Measurements from ENCODE around the gene SLC7A5.
"Not testable (repeated sequence)": the region's sequence is repeated elsewhere in the genome, so short reads cannot be mapped to it uniquely, and the experiment has no call there.

SLC7A5 gene

DNA sequence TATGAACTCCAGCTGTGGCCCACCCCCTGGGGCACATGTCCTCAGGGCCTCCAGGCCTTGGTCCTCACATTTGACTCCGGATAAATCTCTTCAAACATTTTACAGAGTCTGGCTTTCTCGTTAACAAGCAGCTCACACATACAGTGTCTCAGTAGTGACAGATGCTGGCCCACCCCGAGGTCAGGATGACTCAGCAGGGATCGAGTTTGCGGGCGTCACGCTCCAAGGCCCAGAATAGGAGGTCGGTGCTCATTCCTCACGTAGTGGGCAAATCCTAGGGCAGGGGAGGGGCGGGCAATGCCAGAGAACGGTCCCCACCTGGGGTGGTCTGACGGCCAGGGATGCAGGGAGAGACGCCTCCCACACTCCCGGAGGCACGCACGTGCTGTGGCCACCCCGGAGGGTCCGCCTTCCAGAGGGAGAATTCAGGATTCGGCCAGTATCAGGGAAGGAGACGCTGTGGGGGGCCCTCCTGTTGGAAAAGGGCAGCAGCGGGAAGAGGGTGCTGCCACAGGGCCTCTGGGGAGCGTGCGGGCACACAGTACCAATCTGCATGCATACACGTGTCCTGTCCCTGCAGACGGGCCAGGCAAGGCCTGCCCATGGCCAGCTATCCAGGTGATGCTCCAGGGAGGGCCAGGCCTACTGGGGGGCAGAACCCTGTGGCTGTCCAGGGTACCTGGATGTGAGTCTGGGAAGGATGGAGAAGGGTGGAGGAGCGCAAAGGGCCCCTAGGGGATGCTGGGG lies 8.6 kb downstream of the SLC7A5 start:
- no peak for DNase-seq

GRCh38 chr16:87858151-87858993 lies 10.9 kb downstream of the SLC7A5 start:
- not testable (repeated sequence) for DNase-seq

- no peak for DNase-seq
Measured at GRCh38 chr16:87856791-87857228, 12.5 kb downstream of the SLC7A5 start.

- peak in 1 of 2 experiments; percentile 31 for DNase-seq
Measured at GRCh38 chr16:87855852-87856715, 13.2 kb downstream of the SLC7A5 start.

DNA sequence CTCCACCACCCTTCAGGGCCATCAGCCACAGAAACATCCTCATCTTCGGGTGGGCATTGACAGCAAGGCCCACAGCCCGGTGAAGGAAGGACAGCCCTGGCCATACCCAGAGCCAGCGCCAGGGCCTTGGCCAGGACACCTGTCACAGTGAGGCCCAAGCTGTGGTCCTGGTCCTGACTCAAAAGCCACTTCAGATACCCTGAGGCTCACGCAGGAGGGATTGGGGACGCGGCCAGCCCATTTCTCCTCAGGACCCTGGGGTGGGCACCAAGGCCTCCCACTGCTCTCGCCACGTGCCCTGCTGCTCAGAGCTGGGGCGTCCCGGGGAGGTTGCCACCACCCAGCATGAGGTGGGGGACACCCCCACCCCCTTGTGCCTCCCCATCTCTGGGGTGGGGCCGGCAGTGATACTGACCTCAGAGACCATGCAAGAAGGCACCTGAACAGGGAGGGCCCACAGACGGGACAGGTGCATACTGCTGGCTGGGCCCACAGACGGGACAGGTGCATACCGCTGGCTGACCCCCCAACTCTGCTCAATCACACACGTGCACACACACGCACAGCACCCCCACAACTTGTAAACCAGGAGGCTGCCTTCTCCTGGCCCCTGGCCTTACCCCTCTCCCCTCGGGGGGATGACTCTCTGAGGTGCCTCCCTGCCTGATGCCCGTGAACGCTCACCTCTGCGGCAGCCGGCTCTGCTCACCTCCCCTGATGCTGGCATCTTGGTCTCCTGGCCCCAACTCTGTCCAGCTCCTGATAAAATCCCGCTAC lies 14.2 kb downstream of the SLC7A5 start:
- no peak for DNase-seq

DNA sequence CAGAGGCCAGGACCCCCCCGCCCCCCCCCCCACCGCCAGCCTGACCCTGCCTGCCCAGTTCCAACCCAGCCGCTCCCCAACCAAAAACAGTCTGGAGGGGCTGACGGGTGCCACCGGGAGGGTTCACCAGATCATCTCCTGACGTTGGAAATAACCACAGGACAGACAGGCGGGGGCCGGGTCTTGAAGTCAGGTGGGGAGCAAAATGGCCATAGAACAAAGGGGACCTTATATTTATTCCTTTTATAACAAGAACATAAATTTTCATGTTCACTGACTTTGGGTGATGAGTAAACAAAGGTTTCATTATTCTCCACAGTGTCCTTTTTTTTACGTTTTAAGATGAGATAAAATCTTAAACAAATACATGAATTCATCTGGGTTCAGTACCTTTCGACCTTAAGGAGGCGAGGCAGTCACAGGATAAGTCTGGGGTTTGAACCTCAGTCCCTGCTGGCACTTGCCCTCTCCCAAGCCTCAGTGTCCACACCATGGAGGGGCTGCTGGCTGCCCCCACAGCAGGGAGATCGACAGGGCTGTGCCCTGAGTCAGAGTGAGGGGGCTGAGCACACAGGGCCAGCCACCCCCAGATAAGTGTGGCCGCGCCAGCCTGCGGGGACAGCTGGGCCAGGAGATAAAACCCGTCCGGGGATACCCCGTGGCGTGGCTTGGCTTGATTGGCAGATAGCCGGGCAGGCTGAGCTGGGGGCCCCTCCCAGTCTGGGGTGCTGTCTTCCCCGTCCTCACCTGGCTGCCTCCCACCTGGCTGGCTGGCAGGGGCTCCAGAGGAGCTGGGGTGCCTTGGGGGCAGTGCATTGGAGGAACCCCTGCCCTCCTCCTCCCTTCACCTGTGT lies 15.0 kb downstream of the SLC7A5 start:
- DNase-seq, result no peak

- DNase-seq, result peak; percentile 35 to 45
Measured at GRCh38 chr16:87853411-87854052, 15.8 kb downstream of the SLC7A5 start.

DNA sequence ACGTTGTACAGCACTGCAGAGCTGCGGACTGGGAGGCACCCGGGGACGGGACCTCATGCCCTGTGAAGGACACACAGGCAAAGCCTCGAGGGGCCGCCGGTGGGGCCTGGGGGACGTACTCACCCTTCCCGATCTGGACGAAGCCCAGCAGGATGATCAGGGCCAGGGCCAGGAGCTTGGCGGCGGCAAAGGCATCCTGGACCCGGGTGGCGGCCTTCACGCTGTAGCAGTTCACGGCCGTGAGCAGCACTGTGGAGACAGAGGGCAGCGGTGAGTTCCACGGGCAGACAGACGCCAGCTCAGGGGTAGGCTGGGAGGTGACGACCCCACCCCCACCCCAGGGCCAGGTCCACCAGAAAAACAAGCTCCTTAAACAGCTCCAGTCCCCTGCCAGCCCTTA lies 17.7 kb downstream of the SLC7A5 start:
- DNase-seq, result no peak

GRCh38 chr16:87851141-87851587 lies 18.1 kb downstream of the SLC7A5 start:
- no peak for DNase-seq

GRCh38 chr16:87850009-87851006 lies 19.0 kb downstream of the SLC7A5 start:
- peak; percentile 30 to 31 for DNase-seq

DNA sequence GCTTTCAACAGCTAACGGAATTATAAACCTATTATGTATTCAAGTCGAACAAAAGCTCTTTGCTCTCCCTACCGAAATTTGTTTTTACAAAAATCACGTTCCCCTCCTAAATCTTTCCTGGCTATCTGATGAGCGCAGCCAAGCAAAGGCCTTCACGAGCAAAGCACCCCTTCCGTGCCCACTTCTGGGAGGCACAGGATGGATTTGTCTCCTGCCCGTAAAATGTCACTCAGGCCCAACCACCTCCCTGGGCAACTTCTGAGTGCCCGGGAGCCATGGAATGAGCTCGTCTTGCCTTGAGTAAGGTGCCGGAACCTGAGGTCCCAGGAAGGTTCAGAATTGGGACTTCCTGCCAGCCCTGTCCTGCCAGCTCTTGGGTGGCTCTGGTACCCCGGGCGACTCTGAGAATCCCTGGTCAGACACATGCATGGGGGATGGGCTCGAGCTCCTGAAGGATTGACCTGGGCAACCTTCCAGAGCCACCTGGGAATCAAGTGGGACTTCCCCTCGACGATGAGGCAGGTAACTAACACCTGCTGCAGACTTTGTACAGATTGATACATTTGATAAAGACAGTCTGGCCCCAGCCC lies 19.8 kb downstream of the SLC7A5 start:
- no peak for DNase-seq

- DNase-seq, result no peak
Measured at GRCh38 chr16:87848676-87849345, 20.5 kb downstream of the SLC7A5 start.

- DNase-seq, result no peak
Measured at GRCh38 chr16:87847785-87848675, 21.3 kb downstream of the SLC7A5 start.

DNA sequence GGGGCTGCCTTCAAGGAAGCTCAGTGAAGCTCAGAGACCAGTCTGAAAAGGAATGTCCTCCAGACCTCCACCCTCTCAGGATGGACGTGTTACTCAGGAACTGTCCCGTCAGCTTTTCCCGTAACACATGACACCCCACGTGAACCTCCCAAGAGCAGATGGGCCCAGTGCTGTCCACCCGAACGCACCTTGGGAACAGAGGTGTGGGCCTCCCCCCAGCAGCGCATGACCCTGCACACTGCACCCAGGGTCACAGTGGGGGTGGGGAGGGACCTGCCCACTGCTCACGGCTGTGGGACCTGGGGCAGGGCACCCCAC lies 21.9 kb downstream of the SLC7A5 start:
- no peak for DNase-seq

- DNase-seq, result no peak
Measured at GRCh38 chr16:87846705-87847466, 22.4 kb downstream of the SLC7A5 start.

- no peak for DNase-seq
Measured at GRCh38 chr16:87845807-87846619, 23.3 kb downstream of the SLC7A5 start.
